Activated CD8-positive, alpha-beta memory T cell treated with anti-CD3 and anti-CD28 coated beads, Interleukin-2, amount 50 U/mL, for 1 hour (primary cell): Measurements from ENCODE around the gene BCAP31.
"Not testable (repeated sequence)": the region's sequence is repeated elsewhere in the genome, so short reads cannot be mapped to it uniquely, and the experiment has no call there.

Experiments used
- DNase-seq: peaks from one replicate; pipeline ENCODE4 v3.0.0-alpha.2; 2020; ENCODE audit errors: extremely low read depth

BCAP31 gene

DNA sequence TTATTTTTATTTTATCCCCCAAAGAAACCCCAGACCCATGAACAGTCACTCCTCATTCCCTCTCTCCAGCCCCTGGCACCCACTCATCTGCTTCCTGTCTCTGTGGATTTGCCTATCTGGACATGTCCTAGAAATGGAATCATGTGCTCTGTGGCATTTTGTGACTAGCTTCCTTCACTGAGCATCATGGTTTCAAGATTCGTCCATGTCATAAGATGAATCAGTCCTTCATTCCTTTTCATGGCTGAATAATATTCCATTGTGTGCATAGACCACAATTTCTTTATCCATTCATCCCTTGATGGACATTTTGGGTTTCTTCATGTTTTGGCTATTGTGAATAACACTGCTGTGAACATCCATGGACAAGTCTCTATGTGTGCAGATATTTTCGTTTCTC is 10.7 kb upstream of the BCAP31 start:
- no peak for DNase-seq

DNA sequence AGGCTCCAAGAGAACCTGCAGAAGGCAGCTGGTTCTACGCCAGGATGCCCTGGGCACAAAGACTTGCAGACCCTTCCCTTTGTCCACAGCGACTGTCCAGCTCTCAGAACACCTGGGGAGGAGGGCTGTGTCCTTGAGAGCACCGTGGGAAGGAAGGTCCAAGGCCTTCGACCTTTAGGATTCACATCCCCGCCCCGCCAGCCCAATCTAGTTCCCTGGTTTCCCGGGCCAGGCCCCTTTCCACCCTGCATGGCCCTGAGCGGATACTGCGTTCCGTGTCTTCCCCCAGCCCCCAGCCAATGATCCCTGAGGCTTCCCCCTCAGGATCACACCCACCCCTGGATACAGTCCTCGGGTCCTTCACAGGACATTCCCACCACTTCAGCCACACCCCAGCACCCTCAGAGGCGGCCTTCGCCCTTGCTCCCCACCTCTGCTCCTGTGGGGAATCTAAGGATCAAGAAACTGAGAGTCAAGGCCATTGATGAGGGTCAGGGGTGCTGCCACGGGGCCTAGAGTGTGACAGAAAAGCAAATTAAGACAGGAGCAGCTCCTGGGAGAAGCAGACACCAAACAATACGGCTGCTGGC is 9.6 kb upstream of the BCAP31 start:
- no peak for DNase-seq

DNA sequence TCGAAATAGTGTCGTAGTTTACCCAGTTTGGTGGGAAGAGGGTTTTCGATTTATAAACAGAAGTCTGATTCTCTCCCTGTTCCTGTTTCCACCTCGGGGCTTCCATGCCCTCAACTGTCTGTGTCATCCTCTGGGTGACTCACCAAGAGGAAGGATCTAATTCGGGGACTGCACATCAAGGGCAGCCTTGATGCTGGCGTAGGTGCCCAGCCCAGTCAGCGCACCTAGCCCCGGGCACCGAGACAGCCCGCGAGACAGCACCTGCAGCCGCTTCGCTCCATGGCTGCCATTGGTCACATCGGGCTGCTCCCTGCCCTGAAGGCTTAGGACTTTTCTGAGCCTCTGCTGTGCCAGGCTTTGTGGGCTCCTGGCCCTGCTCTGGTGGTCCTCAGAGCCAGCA is 8.2 kb upstream of the BCAP31 start:
- DNase-seq, result no peak

DNA sequence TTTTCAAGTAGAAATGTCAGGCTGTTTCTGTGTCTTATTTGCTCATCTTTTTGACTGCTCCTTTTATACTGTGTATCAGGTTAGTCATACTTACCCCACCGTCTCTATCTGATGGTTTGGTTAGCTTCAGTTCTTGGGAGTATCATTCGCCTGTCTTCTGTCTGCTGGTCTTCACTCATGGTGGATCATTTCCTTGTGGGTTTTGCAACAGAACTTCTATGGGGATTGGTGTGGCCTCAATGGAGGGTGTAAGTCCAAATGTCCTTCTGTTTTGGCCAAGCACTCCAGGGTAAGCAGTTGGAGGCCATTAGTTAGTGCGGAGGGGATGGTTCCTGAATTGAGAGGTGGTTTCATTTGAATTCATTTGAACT is 7.6 kb upstream of the BCAP31 start:
- no peak for DNase-seq

DNA sequence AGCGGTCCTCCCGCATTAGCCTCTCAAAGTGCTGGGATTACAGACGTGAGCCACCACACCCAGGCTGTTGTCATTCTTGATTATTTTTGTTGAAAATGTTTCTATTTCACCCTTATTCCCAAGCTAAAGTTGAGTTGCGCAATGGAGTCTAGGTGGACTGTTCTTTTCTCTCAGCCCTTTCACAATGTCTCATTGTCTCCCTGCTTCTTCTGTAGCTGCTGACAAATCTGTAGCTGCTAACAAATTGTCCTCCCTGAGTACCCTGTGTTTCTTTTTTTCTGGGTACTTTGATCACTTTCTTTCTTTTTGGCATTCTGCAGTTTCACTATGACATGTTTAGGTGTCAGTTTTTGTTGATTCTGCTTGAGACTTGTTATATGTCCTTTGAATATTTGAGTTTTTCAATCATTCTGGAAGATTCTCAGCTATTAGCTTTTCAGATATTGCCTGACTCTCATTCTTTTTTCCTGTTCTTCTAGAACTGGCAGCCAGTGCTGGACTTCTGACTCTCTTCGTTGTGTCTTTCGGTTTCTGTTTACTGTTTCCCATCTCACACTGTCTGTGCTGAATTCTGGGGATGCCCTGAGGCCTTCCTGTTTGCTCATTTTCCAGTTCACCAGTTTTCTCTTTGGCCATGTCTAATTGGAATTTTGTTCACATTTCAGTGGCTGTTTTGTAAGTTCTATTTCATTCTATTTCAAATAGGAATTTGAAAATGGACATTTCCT is 7.1 kb upstream of the BCAP31 start:
- DNase-seq, result no peak

DNA sequence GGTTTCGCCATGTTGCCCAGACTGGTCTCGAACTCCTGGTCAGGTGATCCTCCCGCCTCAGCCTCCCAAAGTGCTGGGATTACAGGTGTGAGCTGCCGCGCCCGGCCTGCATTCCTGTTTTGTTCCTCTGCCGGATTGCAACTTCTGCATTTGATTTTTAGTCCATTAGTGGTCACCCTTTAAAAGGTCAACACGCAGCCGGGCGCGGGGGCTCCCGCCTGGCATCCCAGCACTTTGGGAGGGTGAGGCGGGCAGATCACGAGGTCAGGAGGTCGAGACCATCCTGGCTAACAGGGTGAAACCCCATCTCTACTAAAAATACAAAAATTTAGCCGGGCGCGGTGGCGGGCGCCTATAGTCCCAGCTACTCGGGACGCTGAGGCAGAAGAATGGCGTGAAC is 5.9 kb upstream of the BCAP31 start:
- DNase-seq, result not testable (repeated sequence)

DNA sequence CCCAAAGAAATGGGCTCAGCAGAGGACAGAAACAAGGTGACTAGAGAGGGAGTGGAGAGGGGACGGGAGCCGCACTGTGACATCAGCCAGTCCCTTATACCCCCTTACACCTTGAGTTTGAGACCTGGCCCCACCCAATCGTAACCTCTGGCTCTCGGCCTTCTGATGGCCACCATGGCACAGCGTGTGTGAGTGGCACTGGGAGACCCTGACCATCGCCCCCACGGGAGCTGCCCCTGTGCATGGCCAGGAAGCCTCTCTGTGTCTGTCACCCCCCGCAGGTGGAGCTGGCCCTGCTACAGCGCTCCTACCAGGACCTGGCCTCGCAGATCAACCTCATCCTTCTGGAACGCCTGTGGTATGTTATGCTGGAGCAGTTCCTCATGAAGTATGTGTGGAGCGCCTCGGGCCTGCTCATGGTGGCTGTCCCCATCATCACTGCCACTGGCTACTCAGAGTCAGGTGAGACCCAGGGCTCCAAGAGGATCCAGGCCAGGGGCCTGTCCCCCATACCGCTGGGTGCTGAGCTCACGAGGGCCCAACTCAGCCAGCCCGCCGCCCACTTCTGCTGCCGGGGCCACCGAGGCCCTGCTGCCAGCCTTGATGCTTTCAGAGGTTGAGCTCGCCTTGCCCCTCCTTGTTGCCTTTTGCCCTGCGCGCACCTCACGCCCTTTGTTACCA is 4.9 kb upstream of the BCAP31 start:
- no peak for DNase-seq

DNA sequence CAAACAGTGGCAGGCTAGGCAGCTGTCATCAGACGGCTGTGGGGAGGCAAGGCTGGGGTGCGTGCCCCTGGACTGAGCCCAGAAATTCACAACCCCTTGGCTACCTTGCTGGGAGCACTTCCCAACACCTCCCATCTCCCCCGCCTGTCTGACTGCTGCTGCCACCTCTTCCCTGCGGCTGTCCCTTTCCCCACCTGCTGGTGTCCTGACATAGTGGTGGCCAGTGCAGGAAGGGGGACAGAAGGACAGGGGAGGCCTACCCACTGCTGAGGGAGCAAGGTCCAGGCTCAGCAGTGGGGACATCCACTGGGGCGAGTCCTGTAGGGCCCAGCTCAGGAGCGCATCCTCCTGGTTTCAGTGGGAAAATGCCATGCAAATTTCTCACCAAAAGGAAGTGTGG is 3.9 kb upstream of the BCAP31 start:
- DNase-seq, result no peak

DNA sequence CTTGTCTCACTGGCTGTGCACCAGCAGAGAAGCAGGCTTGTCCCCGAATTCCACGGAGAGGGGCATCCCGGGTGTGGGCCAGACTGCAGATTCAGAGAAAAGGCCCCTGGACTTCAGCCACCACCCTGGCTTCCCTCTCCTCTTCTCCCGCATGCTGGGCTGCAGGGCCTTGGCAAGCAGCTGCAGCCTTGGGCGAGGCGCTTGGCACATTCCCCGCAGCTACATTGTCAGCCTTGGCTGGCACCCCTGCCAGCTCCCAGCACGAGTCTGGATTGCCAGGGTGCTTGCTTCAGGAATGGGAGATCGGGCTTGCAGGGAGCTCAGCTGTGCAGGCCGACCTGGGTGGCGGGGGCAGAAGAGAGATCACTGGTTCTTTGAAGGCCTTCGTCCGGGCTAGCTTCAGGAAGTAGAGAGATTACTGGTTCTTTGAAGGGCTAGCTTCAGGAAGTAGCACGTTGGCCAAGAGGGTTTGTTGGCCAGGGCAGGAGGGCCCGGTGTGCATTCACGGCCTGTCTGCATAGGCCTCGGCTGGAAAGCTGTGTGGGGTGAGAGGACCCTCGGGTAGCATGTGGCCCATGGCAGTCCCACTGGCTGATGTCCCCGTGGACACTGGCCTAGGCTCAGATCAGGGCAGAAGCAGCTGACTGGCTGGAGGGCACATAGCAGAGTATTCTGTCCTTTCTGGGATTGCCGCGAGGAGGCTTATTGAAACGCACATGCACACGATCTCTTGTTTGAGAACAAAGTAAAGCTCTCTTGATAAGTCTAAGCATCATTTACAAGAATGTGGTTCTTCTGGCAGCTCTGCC is 3.1 kb upstream of the BCAP31 start:
- DNase-seq, result no peak

DNA sequence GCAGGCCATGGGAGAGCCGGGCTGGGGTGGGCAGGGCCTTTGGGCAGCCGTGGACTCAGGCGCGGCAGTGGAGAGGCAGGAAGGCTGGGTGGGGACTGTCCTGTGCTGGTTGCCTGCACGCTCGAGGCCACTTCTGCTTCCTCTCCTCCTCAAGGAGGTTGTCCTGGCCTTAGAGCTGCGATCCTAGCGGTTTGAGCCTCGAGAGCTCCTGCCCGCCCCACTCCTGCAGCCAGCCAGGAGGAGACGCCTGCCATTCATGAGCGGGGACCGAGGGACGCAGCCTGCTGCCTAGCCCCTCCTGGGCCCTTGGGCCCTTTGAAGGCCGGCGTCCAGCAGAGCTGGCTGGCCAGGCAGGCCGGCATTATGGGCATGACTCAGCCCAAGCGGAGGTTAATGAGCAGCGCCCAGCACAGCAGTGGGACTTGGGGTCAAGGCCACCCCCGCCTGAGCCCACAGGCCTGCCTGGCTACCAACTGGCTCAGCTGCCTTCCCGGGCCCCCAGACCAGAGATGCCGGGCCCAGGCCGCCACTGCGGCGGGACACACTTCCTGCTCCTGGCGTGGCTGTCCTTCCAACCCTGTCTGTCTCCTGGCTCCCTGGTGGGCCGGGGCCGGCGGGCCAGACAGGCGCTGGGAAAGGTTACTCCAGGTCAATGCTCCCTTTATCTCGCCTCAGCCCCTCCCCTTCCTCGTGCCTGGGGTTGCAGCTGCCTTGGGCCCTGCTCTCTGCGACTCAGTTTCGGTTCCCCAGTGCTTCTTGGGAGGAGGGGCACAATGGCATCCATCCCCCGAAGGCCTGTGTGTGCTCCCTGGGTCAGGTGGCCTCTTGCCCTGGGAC is 2.3 kb upstream of the BCAP31 start:
- DNase-seq, result no peak

DNA sequence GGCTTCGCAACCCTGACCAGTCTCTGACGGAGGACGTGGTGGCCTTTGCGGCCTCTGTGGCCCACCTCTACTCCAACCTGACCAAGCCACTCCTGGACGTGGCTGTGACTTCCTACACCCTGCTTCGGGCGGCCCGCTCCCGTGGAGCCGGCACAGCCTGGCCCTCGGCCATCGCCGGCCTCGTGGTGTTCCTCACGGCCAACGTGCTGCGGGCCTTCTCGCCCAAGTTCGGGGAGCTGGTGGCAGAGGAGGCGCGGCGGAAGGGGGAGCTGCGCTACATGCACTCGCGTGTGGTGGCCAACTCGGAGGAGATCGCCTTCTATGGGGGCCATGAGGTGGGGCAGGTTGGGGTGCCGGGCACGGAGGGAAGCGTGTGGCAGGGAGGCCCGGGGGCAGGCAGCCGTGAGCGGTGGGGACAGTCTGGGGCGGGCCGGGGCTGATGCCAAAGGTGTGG is 1.7 kb upstream of the BCAP31 start:
- no peak for DNase-seq

DNA sequence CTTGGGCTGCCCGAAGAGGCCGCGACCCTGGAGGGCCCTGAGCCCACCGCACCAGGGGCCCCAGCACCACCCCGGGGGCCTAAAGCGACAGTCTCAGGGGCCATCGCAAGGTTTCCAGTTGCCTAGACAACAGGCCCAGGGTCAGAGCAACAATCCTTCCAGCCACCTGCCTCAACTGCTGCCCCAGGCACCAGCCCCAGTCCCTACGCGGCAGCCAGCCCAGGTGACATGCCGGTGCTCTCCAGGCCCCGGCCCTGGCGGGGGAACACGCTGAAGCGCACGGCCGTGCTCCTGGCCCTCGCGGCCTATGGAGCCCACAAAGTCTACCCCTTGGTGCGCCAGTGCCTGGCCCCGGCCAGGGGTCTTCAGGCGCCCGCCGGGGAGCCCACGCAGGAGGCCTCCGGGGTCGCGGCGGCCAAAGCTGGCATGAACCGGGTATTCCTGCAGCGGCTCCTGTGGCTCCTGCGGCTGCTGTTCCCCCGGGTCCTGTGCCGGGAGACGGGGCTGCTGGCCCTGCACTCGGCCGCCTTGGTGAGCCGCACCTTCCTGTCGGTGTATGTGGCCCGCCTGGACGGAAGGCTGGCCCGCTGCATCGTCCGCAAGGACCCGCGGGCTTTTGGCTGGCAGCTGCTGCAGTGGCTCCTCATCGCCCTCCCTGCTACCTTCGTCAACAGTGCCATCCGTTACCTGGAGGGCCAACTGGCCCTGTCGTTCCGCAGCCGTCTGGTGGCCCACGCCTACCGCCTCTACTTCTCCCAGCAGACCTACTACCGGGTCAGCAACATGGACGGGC is 1.0 kb upstream of the BCAP31 start:
- DNase-seq, result no peak

DNA sequence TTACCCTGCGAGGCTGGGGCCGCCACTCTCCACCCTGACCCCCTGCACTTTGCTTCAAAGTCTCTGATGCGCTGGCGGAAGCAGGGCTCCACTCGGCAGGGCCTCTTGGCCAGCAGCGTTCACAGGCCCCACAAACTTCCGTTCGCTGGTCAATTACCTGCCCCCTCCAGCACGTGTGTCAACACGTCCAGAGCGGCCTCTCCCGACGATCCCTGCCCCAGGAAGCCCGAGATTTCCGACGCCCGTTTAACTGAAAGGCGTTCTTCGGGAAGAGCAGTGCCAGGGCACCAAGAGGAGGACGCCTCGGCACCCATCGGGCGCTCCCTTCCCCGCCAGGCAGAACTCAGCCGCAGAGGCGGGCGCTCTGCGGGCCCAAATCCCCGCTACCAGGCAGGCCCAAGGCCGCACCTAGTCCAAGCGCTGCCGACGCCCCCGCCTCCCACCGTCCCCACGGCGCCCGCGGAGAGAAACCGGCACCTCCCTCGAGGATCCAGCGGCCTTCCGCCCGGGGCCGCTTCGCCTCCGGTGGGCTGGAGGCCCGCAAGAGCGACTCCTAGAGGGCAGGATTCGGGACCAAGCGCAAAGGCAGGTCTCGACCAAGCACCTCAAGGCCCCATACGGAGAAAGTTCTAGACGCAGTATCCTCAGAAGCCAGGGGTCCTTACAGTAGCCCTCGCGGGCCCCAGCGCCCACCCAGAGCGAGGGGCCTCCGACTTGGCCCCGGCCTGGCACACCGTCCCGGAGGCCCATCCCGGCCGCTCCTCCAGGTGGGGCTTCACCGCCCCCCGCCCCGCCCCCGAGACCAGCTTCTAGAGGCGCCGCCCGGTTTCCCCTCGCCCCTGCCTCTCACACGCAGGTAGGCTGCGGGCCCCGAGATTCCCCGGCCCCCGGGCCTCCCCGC is 586 bp downstream of the BCAP31 start:
- DNase-seq, result no peak

DNA sequence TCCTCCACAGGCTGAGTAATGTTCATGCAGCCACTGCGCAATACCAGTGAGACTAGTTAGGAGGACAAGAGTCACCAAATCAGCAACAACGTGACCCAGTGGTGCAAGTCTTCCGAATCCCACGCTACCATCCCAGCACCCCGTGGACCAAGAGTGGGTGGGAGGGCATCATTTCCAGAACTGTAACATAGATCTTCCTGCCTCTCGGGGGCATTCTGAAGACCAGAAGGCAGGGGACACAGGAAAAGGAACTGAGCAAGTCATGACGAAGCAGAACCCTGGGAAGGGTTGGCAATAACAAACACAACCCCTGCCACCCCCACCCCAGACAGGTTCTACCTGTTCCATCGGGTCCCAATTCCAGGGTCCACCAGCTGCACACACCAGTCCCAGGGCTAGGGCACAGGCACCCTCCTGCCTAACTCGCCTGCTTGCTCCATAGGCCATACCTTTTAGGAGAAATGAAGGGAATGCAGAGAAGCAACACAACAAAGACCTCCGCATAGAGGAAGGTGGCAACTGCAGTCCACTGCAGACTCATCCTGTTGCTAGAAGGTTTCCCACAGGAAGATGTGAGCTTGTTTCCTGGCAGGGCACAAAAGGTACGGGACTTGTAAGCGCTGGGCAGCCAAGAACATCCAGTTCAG is 1.4 kb downstream of the BCAP31 start:
- no peak for DNase-seq

DNA sequence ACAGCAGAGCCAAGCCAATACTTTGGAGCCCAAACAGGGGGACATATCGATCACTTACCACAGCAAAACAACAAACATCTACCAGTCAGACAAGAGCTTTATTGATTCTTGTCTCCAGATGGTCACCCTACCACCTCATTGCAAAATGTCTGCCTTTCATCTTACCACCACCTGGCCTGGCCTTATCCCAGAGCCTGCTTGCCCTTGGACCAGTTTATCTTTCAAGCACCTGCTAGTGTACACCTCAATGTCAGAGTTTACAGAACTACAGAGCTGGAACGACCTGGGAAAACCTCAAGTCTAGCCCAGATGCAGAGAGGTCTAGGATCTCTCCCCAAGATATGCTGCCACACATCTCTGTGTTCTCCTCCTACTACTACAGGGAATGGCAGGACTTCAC is 4.5 kb downstream of the BCAP31 start:
- DNase-seq, result no peak

DNA sequence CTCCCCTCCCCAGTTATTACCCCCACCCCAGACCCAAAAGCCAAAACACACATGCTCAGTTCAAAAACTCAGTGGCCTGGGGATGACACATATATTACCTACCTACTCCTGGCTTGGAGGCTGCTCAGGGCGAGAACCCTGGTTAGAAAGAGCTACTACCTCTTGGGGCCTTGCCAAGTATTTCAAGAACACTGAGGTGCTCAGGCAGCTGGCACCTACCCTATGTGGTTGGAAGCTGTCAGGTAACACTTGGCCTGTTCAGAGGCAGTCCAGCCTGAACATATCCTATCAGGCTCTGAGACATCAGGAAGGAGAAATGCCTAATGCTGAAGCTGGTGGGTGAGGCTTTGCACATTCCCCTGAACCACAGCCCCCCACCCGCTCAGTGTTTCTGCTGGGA is 4.9 kb downstream of the BCAP31 start:
- DNase-seq, result no peak

DNA sequence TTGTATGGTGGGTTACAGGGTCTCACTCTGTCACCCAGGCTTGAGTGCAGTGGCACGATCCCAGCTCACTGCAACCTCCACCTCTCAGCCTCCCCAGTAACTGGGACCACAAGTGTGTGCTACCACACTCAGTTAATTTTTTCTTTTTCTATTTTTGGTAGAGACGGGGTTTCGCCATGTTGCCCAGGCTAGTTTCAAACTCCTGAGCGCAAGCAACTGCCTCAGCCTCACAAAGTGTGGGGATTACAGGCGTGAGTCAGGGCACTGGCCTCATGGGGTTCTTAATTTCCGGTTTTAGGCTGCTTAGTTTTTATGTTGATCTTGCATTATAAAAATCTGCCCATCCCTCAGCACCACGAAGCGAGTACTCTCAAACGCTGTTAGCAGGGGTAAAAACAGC is 6.7 kb downstream of the BCAP31 start:
- no peak for DNase-seq

DNA sequence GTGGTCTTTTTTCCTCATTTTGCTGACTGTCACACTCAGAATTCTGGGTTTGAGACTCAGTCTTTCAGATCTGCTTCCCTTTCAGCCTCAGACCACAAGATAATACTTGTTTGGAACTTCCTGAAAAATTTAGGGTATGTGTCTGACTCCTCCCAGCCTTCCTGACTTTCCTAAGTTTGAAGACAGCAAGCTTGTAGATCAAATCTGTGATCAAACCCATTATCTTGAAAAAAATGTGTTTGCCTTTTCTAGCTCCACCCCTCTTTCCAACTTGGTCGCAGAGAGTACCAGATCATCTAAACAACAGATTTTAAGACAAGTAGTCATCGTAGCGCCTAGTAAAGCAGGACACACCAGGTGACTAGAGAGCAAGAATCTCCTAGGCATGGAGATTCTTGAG is 9.9 kb downstream of the BCAP31 start:
- DNase-seq, result no peak
